Left ventricle myocardium inferior (tissue), 1 donor: Measurements from ENCODE around the gene ETV7. TPM values are rescaled to one million over a fixed set of nuclear protein-coding genes. Genes with fewer than 3 reads are reported as not detected.

Source experiments
- DNase-seq: peaks from one replicate; pipeline ENCODE4 v3.0.0-alpha.2; 2020
- H3K27ac ChIP-seq: fragments of 200-600 bp; replicated peaks from 2 replicates; pipeline ENCODE4 v1.8.0; 2021
- H3K27me3 ChIP-seq: fragments of 200-600 bp; 2 replicates; pipeline ENCODE4 v1.8.0; 2021; ENCODE audit warnings: low read depth
- H3K36me3 ChIP-seq: fragments of 200-600 bp; 2 replicates; pipeline ENCODE4 v1.8.0; 2021
- H3K4me1 ChIP-seq: fragments of 200-600 bp; 2 replicates; pipeline ENCODE4 v1.8.0; 2021
- H3K4me3 ChIP-seq: fragments of 200-600 bp; 2 replicates; pipeline ENCODE4 v1.8.0; 2021; ENCODE audit warnings: mild to moderate bottlenecking, moderate library complexity
- H3K9me3 ChIP-seq: fragments of 200-600 bp; replicated peaks from 2 replicates; pipeline ENCODE4 v1.8.0; 2021
- intact Hi-C: fragments of 100-400 bp; cut with micrococcal nuclease; formaldehyde crosslinking; loops from one replicate; pipeline ENCODE4 v1.11.0; 2022
- total RNA-seq: library from RNA; stranded (reverse); fragmentation: NEBNext Ultra II Directional; extraction: Animal tissue kit (Norgen Biotek cat#: 25700); gene quantifications from one replicate; pipeline ENCODE4 v1.2.1, GENCODE V29; 2021
- TF ChIP-seq, protein P1 (sequence below): fragments of 200-600 bp; IDR thresholded peaks from 2 replicates; pipeline ENCODE4 v1.8.0; 2021; ENCODE audit warnings: antibody characterized with exemption, mild to moderate bottlenecking, borderline replicate concordance
- donor health status: DM: no; HTN: yes; CAD: no; lungs with severe emphysema.

Gene ETV7
- total RNA-seq, 1 donor from 2014 or later, result not detected

DNA sequence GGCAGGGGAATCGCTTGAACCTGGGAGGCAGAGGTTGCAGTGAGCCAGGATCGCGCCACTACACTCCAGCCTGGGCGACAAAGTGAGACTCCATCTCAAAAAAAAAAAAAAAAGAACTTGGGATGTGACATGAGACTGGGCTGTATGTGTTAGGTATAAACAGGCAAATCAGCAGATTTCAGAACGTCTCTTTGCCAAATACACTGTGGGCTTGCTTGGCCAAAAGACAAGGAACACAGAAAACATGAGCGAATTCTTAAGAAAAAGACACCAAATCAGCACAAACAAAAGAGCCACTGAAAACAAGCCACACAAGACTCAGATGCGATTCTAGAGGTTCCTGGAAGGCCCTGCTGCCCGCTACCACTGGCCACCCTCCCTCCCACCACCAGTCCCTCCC lies 12.5 kb downstream of the ETV7 start:
- no peak overlapping the region for H3K27ac ChIP-seq
- no peaks in the 10 kb centered on the region for H3K4me1 ChIP-seq
- intact Hi-C loops, result no loop called here
- no peaks in the 10 kb centered on the region for H3K36me3 ChIP-seq
- no peak for DNase-seq
- no peaks in the 10 kb centered on the region for H3K9me3 ChIP-seq
- H3K27me3 ChIP-seq, result peaks cover 31% of the 10 kb centered on the region
- H3K4me3 ChIP-seq, result no peak overlapping the region
- TF ChIP-seq, protein P1, sequence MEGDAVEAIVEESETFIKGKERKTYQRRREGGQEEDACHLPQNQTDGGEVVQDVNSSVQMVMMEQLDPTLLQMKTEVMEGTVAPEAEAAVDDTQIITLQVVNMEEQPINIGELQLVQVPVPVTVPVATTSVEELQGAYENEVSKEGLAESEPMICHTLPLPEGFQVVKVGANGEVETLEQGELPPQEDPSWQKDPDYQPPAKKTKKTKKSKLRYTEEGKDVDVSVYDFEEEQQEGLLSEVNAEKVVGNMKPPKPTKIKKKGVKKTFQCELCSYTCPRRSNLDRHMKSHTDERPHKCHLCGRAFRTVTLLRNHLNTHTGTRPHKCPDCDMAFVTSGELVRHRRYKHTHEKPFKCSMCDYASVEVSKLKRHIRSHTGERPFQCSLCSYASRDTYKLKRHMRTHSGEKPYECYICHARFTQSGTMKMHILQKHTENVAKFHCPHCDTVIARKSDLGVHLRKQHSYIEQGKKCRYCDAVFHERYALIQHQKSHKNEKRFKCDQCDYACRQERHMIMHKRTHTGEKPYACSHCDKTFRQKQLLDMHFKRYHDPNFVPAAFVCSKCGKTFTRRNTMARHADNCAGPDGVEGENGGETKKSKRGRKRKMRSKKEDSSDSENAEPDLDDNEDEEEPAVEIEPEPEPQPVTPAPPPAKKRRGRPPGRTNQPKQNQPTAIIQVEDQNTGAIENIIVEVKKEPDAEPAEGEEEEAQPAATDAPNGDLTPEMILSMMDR, result no peak

DNA sequence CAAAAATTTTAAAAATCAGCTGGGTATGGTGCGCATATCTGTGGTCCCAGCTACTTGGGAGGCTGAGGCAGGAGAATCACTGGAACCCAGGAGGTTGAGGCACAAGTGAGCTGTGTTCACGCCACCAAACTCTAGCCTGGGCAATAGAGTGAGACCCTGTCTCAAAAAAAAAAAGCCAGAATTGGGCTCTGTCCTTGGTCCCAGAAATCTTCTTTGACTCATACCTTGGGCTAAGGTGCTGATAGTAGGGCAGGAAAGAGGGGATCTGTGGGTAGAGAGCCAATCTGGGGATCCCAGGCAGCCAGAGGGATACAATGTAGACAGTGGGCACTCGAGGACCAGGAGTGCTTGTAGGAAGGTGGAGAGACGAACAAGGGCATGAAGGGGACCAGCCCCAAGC lies 13.3 kb downstream of the ETV7 start:
- TF ChIP-seq, protein P1, result no peak
- H3K27me3 ChIP-seq, result peaks cover 31% of the 10 kb centered on the region

DNA sequence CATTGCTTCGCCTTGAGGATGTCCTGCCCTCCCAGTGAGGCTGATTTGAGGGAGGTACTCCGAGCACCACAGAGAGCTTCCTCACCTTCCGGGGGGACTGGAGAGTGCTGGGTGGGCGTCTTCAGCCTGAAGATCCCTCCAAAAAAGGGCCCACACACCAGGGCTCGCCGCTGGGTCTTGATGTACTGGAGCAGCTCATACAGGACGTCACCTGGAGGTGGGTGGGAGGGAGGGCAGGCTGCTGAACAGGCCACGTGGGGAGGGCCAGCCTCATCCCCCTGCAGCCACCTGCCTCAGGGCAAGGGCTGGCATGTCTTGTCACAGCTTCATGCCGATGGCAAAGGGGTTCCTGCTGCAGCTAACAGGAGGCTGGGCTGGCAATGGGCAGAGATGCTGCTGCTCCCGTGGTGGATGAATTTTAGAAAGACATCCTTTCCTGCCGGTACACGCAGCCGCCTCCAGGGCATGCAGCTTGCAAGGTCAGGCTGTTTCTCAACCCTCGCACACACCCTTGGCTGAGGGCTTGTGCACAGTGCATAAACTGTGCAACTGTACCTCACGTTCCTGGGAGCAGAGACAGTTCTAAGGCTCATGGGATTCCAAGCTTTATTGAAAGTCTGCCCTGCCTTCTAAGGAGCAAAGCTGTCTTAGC lies 14.0 kb downstream of the ETV7 start:
- DNase-seq, result no peak

More for the DNA sequence above, 13.3 kb downstream of the ETV7 start:
- H3K36me3 ChIP-seq, result no peaks in the 10 kb centered on the region
- H3K4me3 ChIP-seq, result no peak overlapping the region
- intact Hi-C loops, result no loop called here
- H3K4me1 ChIP-seq, result no peaks in the 10 kb centered on the region
- DNase-seq, result no peak
- no peak overlapping the region for H3K27ac ChIP-seq
- H3K9me3 ChIP-seq, result no peaks in the 10 kb centered on the region

DNA sequence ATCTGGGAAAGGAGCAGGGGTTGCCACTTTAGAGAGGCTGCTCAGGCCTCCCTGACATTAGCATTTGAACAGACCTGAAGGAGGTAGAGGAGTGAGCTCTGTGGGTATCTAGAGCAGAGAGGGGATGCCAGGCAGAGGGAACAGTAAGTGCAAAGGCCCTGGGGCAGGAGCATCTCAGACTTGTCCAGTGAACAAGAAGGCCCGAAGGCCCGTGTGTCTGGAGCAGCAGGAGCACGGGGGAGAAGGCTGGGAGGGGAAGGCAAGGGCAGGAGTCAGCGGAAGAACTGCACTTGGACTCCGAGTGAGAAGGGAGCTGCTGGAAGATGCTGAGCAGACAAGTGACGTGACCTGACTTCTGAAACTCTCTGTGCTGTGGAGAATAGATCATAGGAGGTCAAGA lies 15.4 kb downstream of the ETV7 start:
- intact Hi-C loops, result no loop called here
- H3K36me3 ChIP-seq, result no peaks in the 10 kb centered on the region
- no peak overlapping the region for H3K4me3 ChIP-seq
- TF ChIP-seq, protein P1, result no peak
- no peak overlapping the region for H3K27ac ChIP-seq
- H3K4me1 ChIP-seq, result no peaks in the 10 kb centered on the region
- DNase-seq, result no peak
- peaks cover 31% of the 10 kb centered on the region for H3K27me3 ChIP-seq
- H3K9me3 ChIP-seq, result no peaks in the 10 kb centered on the region

More for the DNA sequence above, 14.0 kb downstream of the ETV7 start:
- no peaks in the 10 kb centered on the region for H3K9me3 ChIP-seq
- H3K27ac ChIP-seq, result no peak overlapping the region
- no peaks in the 10 kb centered on the region for H3K4me1 ChIP-seq
- H3K4me3 ChIP-seq, result no peak overlapping the region
- H3K36me3 ChIP-seq, result no peaks in the 10 kb centered on the region
- TF ChIP-seq, protein P1, result no peak
- H3K27me3 ChIP-seq, result peaks cover 31% of the 10 kb centered on the region
- intact Hi-C loops, result no loop called here

DNA sequence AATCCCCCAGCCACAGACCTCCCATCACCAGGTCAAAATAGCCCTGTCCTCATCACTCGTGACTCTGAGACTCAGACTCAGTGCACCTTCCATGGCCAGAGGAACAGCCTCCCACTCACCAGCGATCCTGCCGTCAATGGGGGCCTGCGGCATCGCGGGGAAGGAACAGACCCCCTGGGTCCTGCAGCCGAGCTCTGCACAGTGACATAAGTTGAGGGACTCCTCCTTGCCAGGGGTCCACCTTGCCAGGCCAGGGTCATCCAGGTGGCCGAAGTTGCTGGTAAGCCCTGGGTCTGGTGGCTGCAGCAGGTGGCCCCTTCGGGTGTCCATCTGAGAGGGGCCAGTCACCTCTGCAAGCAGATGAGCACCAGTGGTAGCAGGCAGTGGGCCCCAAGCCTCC lies 16.3 kb downstream of the ETV7 start:
- Histone ChIP-seq H3K4me3 (no peak overlapping the region), H3K36me3 (no peaks in the 10 kb centered on the region), H3K27ac (no peak overlapping the region), H3K4me1 (no peaks in the 10 kb centered on the region), H3K27me3 (peaks cover 31% of the 10 kb centered on the region), H3K9me3 (no peaks in the 10 kb centered on the region)
- TF ChIP-seq, protein P1, result no peak
- no peak for DNase-seq
- intact Hi-C loops, result no loop called here
